PC-3 (cell line): ENCODE measurements around the gene SIRPG.

Source experiments
- CTCF ChIP-seq: fragments of 300-600 bp; sonication (generic); conservative IDR thresholded peaks from 2 replicates; pipeline ENCODE4 v1.5.1; 2017; ENCODE audit warnings: antibody characterized with exemption, low read depth, mild to moderate bottlenecking, low read length
- EZH2 ChIP-seq: fragments of 300-600 bp; sonication (generic); IDR thresholded peaks from one replicate; pipeline ENCODE4 v1.6.1; 2017; ENCODE audit warnings: antibody characterized with exemption, mild to moderate bottlenecking, low read length; ENCODE audit not compliant: unreplicated experiment

- no peak for TF ChIP-seq EZH2
- TF ChIP-seq CTCF: no peak
These were observed 40.6 kb downstream of the SIRPG start for GRCh38 chr20:1616858-1617434.
